ENCODE measurements around the gene SLN.
A peak's percentile ranks its signal among the peaks of the same experiment; 100 is the strongest.

The SLN gene

DNA sequence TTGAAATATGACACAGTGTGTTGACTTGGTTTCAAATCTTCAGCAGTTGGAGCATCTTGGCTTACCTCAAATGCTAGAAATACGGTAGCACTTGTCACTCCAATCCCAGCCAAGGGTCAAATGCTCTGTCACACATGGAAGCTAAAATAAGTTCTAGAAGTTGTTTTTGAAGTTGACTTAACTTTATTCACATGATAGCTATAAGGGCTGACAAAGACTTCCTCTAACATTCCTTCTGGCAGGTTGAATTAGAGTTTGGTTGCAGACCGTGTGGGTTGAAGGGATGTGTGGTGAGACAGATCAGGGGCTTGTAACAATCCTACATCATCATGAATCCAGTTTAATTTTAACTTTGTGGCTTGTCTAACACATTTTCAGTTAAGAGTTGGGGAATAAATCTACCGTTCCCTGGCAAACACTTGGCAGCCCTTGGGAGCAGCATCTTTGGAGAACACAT, 4.6 kb downstream of the SLN start:
- Histone ChIP-seq H3K4me3 (no peak overlapping the region), H3K27ac (no peak overlapping the region)
- DNase-seq (ENCODE audit: low spot score), result no peak
- TF ChIP-seq CTCF (IDR thresholded peaks at IDR 0.05), result no peak

DNA sequence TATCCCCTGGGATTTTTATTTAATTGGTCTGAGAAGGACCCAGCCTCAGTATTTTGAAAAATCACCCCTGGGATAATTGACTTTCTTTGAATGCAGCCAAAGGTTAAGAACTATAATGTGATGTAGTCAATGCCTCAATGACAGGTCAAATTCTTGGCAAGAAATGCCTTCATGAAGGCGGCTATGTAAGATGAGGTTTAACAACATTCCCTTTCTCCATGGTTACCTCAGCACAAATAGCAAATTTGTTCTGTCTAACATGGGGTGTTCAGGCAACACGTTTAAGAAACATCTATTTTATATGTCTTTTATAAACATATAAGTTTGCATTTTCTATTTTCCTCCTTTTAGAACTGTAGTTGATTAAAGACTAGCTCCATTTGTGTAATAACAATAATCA, 5.3 kb downstream of the SLN start:
- TF ChIP-seq CTCF (IDR thresholded peaks at IDR 0.05), result no peak
- DNase-seq (ENCODE audit: low spot score), result no peak
- Histone ChIP-seq H3K27ac (no peak overlapping the region), H3K4me3 (no peak overlapping the region)

GRCh38 chr11:107705027-107705426, 6.8 kb downstream of the SLN start:
- DNase-seq (ENCODE audit: low spot score), result no peak
- Histone ChIP-seq H3K4me3 (no peak overlapping the region), H3K27ac (no peak overlapping the region)
- TF ChIP-seq CTCF (IDR thresholded peaks at IDR 0.05), result no peak

- DNase-seq (ENCODE audit: low spot score), result no peak
- no peak for TF ChIP-seq CTCF (IDR thresholded peaks at IDR 0.05)
- Histone ChIP-seq H3K4me3 (no peak overlapping the region), H3K27ac (no peak overlapping the region)
Measured at GRCh38 chr11:107704451-107704850, 7.4 kb downstream of the SLN start.

- Histone ChIP-seq H3K4me3 (no peak overlapping the region), H3K27ac (no peak overlapping the region)
- DNase-seq (ENCODE audit: low spot score), result no peak
- no peak for TF ChIP-seq CTCF (IDR thresholded peaks at IDR 0.05)
Measured at GRCh38 chr11:107702723-107703122, 9.1 kb downstream of the SLN start.

GRCh38 chr11:107702109-107702660, 9.7 kb downstream of the SLN start:
- Histone ChIP-seq H3K4me3 (no peak overlapping the region), H3K27ac (no peak overlapping the region)
- TF ChIP-seq CTCF (IDR thresholded peaks at IDR 0.05), result no peak
- DNase-seq (ENCODE audit: low spot score), result no peak

DNA sequence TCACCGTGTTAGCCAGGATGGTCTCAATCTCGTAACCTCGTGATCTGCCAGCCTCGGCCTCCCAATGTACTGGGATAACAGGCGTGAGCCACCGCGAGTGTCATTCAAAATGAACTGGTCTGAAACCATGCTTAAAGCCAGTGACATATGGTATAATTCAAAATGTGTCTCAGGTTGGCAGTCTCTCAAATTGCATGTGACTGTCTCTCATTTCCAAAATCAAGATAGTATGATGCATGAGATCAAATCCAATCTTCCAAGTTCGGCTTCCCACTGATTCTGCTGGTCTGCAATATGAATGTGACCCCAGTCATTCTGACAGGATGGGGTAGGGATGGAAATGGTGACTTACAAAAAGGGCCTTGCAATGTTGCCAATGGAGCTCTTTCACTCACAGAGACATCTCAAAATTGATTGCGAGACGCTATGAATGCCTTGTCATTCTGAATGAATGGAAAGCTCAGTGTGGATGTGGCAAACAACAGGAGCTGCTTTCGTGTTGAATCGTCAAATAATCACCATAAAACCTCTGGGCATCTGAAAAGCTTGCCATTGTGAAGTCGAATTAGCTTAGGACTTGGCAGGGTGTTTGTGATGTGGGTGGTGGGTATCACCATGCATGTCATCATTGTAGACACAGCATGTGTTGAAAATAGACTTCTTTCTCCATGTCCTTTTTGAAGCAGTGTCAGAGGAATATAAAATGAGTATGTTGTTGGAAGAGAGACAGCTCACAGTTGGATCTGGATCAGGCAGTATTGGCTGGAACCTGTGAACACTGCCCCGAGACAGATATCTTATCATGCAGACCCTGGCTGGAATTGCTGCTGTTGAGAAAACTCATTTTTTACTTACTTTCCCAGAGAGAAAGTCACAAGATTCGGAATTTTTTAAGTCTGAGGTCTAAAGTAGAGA, 12.2 kb downstream of the SLN start:
- peak overlapping the region in 1 of 2 donors; percentile 16 for H3K27ac ChIP-seq
- no peak for DNase-seq (ENCODE audit: low spot score)
- H3K4me3 ChIP-seq, result no peak overlapping the region
- no peak for TF ChIP-seq CTCF (IDR thresholded peaks at IDR 0.05)
